ENCODE results near the gene APBA3. TPM values are rescaled to one million over a fixed set of nuclear protein-coding genes. Genes with fewer than 3 reads are reported as not detected.

The APBA3 gene
- total and polyA plus RNA-seq, 7 experiments from 2014 or later: 30.7 to 77.3 (median 62.3) TPM

- H3K27me3 Mint-ChIP-seq: peaks cover 0 to 54% (median 0%) of the 10 kb centered on the region in 5 donors
- ATAC-seq: peak; percentile 99
- peak; percentile 72 to 88 (median 83) for DNase-seq
- Histone ChIP-seq H3K4me1 (ENCODE audit: control insufficient read depth in 2 of 2, insufficient read depth in 2 of 2, low read length in 2 of 2) (peaks cover 9 to 15% of the 10 kb centered on the region in 2 donors), H3K36me3 (ENCODE audit: control insufficient read depth in 2 of 3, insufficient read depth in 3 of 3, low read length in 3 of 3) (no peaks in the 10 kb centered on the region), H3K4me3 (ENCODE audit: low read length) (peak overlapping the region; percentile 61), H3K27me3 (ENCODE audit: control insufficient read depth in 2 of 2, insufficient read depth in 2 of 2, low read length in 2 of 2) (peaks cover 0 to 3% of the 10 kb centered on the region in 2 donors), H3K9me3 (ENCODE audit: control insufficient read depth in 2 of 3, low read length in 3 of 3) (no peaks in the 10 kb centered on the region), H3K27ac (ENCODE audit: low read depth, low read length) (no peak overlapping the region)
- H3K4me1 Mint-ChIP-seq: peaks cover 0 to 21% (median 8%) of the 10 kb centered on the region in 7 donors
- POLR2A ChIA-PET: interaction anchor here (1.1 to 2.0 kb wide), 3 partner anchors 33 to 101 kb away, joined by 3 to 15 read pairs (median 6); partner anchors contain the start of genes APBA3 and MRPL54
- H3K4me3 Mint-ChIP-seq: peak overlapping the region; percentile 68 to 87 (median 81)
- H3K36me3 Mint-ChIP-seq: no peaks in the 10 kb centered on the region
- H3K27ac Mint-ChIP-seq: peak overlapping the region in 1 of 9 donors; percentile 4
- CTCF ChIA-PET: interaction anchor here (2.3 kb wide), 1 partner anchor 42 kb away, joined by 9 read pairs; the partner anchor contains the start of gene MRPL54
- no peaks in the 10 kb centered on the region for H3K9me3 Mint-ChIP-seq
- intact Hi-C loops (cut with micrococcal nuclease): loop anchor here in 1 of 2 donors (1.0 to 2.0 kb wide), 2 partner anchors 21 to 41 kb away; partner anchors contain the start of genes MRPL54 and PIP5K1C
Measured at GRCh38 chr19:3721131-3721886, 40.2 kb downstream of the APBA3 start.

DNA sequence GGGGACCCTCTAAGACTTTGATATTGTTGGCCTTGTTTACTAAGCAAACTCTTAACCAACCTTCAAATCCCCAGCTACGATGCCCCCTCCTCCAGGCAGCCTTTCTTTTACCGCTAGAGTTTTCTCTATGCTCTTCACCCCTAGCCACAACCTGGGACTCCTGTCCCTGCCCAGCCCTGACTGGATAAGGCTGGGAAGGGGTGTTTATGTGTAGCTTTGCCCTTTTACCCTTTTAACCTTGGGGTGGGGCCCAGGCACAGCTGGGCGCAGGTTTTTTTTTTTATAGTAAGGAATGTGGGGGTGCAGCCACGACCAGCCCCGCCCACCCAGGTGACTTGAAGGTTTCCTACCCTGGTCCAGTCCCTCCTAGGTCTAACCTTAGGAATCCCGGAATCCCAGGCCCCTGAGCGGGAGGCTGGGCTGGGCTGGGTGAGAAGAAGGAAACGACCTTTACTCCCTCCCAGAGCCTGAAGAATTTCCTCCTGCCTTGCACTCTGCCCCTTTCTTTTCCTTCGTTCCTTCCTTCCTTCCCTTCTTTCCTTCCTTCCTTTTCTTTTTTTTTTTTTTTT, 41.1 kb downstream of the APBA3 start:
- intact Hi-C loops (cut with micrococcal nuclease): loop anchor here in 1 of 2 donors (2.0 kb wide), 1 partner anchor 20 kb away; the partner anchor contains the start of gene PIP5K1C
- H3K4me3 Mint-ChIP-seq: peak overlapping the region in 5 of 10 donors; percentile 26 to 87 (median 84)

DNA sequence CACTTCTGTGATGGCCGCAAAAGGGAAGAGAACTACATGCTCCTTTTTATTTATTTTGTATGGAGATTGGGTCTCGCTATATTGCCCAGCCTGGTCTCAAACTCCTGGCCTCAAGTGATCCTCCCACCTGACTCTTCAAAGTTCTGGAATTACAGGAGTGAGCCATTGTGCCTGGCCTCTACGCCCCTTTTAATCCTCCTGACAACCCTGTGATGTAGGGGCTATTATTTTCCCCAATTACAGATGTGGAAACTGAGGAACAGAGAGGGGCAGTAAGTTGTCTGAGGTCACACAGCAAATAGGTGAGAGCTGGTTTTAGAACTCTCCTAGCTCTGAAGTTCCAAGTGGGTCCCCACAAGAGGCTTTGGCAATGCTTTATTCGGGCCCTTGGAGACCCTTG, 41.6 kb downstream of the APBA3 start:
- Histone ChIP-seq H3K27ac (ENCODE audit: low read depth, low read length) (no peak overlapping the region), H3K27me3 (ENCODE audit: control insufficient read depth in 2 of 2, insufficient read depth in 2 of 2, low read length in 2 of 2) (peaks cover 0 to 3% of the 10 kb centered on the region in 2 donors), H3K4me1 (ENCODE audit: control insufficient read depth in 2 of 2, insufficient read depth in 2 of 2, low read length in 2 of 2) (peaks cover 9 to 15% of the 10 kb centered on the region in 2 donors), H3K4me3 (ENCODE audit: low read length) (no peak overlapping the region), H3K36me3 (ENCODE audit: control insufficient read depth in 2 of 3, insufficient read depth in 3 of 3, low read length in 3 of 3) (no peaks in the 10 kb centered on the region), H3K9me3 (ENCODE audit: control insufficient read depth in 2 of 3, low read length in 3 of 3) (no peaks in the 10 kb centered on the region)
- peaks cover 0 to 21% (median 8%) of the 10 kb centered on the region in 7 donors for H3K4me1 Mint-ChIP-seq
- ChIA-PET CTCF (interaction anchor here (0.6 to 1.5 kb wide), 5 partner anchors 19 to 507 kb away, joined by 3 to 5 read pairs (median 3); no protein-coding TSS in a partner anchor), POLR2A (interaction anchor here (0.7 kb wide), 1 partner anchor 43 kb away, joined by 3 read pairs; the partner anchor contains the start of gene MRPL54)
- ATAC-seq (no peak), DNase-seq (no peak)
- peak overlapping the region in 1 of 10 donors; percentile 81 for H3K4me3 Mint-ChIP-seq
- no peaks in the 10 kb centered on the region for H3K9me3 Mint-ChIP-seq
- no peaks in the 10 kb centered on the region for H3K36me3 Mint-ChIP-seq
- intact Hi-C loops (cut with micrococcal nuclease): loop anchor here in 1 of 2 donors (2.0 kb wide), 2 partner anchors 19 to 103 kb away; partner anchors contain the start of gene PIP5K1C
- H3K27me3 Mint-ChIP-seq: peaks cover 0 to 49% (median 0%) of the 10 kb centered on the region in 5 donors
- H3K27ac Mint-ChIP-seq: no peak overlapping the region

More for the DNA sequence above, 41.1 kb downstream of the APBA3 start:
- no peak for DNase-seq
- Mint-ChIP-seq H3K36me3 (no peaks in the 10 kb centered on the region), H3K27me3 (peaks cover 0 to 54% (median 0%) of the 10 kb centered on the region in 5 donors), H3K9me3 (no peaks in the 10 kb centered on the region), H3K4me1 (peaks cover 0 to 21% (median 8%) of the 10 kb centered on the region in 7 donors), H3K27ac (no peak overlapping the region)
- Histone ChIP-seq H3K4me1 (ENCODE audit: control insufficient read depth in 2 of 2, insufficient read depth in 2 of 2, low read length in 2 of 2) (peaks cover 9 to 15% of the 10 kb centered on the region in 2 donors), H3K27me3 (ENCODE audit: control insufficient read depth in 2 of 2, insufficient read depth in 2 of 2, low read length in 2 of 2) (peaks cover 0 to 3% of the 10 kb centered on the region in 2 donors), H3K36me3 (ENCODE audit: control insufficient read depth in 2 of 3, insufficient read depth in 3 of 3, low read length in 3 of 3) (no peaks in the 10 kb centered on the region), H3K9me3 (ENCODE audit: control insufficient read depth in 2 of 3, low read length in 3 of 3) (no peaks in the 10 kb centered on the region), H3K4me3 (ENCODE audit: low read length) (no peak overlapping the region), H3K27ac (ENCODE audit: low read depth, low read length) (no peak overlapping the region)
- POLR2A ChIA-PET: interaction anchor here (0.7 kb wide), 1 partner anchor 42 kb away, joined by 3 read pairs; the partner anchor contains the start of gene MRPL54
- CTCF ChIA-PET: interaction anchor here (0.6 to 2.3 kb wide), 6 partner anchors 18 to 507 kb away, joined by 3 to 9 read pairs (median 3); partner anchors contain the start of gene MRPL54
- ATAC-seq: no peak

- ChIA-PET POLR2A (interaction anchor here (0.6 to 0.8 kb wide), 3 partner anchors 10 to 245 kb away, joined by 3 to 8 read pairs (median 3); partner anchors contain the start of genes APBA3 and MRPL54), CTCF (no interaction called here)
- ATAC-seq: no peak
Measured at GRCh38 chr19:3716147-3716668, 45.3 kb downstream of the APBA3 start.

DNA sequence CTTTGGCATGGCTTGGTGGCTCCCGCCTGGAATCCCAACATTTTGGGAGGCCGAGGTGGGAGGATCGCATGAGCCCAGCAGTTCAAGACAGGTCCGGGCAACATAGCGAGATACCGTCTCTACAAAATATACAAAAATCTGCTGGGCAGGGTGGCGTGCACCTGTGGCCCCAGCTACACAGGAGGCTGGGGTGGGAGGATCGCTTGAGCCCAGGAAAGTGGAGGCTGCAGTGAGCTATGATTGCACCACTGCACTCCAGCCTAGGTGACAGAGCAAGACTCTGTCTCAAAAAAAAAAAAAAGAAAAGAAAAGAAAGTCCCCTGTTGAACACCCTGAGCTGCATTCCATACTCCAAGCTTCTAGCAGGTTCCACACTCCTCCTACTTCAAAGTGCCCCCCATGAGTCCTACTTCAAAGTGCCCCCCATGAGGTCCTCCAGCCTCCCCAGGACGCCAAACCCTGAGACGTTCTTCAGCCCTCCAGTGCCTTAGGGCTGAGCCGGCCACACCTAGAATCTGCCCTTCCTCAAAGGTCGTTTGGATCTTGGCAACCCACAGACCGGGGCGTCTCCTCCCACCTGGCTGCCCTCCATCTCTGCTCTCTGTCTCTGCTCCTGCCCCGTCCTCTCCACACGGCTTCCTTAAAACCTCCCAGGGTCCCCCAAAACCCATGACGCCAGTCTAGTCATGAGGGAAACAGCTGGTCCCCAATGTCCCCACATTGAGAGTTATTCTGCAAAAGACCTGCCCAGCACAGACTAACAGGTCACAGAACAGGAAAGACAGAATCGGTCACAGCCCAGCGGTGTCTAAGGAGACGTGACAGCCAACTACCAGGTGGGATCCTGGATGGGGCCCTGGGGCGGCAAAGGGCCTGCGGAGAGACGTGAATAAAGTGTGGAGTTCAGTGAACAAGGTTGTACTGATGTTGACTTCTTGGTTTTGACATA, 48.6 kb downstream of the APBA3 start:
- peak overlapping the region in 3 of 9 donors; percentile 24 to 70 (median 41) for H3K27ac Mint-ChIP-seq
- ChIA-PET POLR2A (interaction anchor here (0.7 kb wide), 1 partner anchor 31 kb away, joined by 3 read pairs; no protein-coding TSS in a partner anchor), CTCF (no interaction called here)
- peaks cover 0 to 8% (median 0%) of the 10 kb centered on the region in 5 donors for H3K27me3 Mint-ChIP-seq
- no peaks in the 10 kb centered on the region for H3K36me3 ChIP-seq (ENCODE audit: control insufficient read depth in 2 of 3, insufficient read depth in 3 of 3, low read length in 3 of 3)
- peak; percentile 14 for ATAC-seq
- DNase-seq: no peak
- no peak overlapping the region for H3K27ac ChIP-seq (ENCODE audit: low read depth, low read length)
- H3K9me3 ChIP-seq (ENCODE audit: control insufficient read depth in 2 of 3, low read length in 3 of 3): no peaks in the 10 kb centered on the region
- H3K27me3 ChIP-seq (ENCODE audit: control insufficient read depth in 2 of 2, insufficient read depth in 2 of 2, low read length in 2 of 2): no peaks in the 10 kb centered on the region
- no peak overlapping the region for H3K4me3 Mint-ChIP-seq
- H3K4me3 ChIP-seq (ENCODE audit: low read length): no peak overlapping the region
- H3K4me1 ChIP-seq (ENCODE audit: control insufficient read depth in 2 of 2, insufficient read depth in 2 of 2, low read length in 2 of 2): no peaks in the 10 kb centered on the region
- intact Hi-C loops (cut with micrococcal nuclease): no loop called here
- H3K4me1 Mint-ChIP-seq: peaks cover 0 to 10% (median 5%) of the 10 kb centered on the region in 7 donors
- H3K9me3 Mint-ChIP-seq: no peaks in the 10 kb centered on the region
- H3K36me3 Mint-ChIP-seq: no peaks in the 10 kb centered on the region

More at GRCh38 chr19:3716147-3716668, 45.3 kb downstream of the APBA3 start:
- no peak for DNase-seq
- Mint-ChIP-seq H3K27me3 (peaks cover 0 to 25% (median 0%) of the 10 kb centered on the region in 5 donors), H3K36me3 (no peaks in the 10 kb centered on the region), H3K27ac (no peak overlapping the region), H3K9me3 (no peaks in the 10 kb centered on the region), H3K4me3 (no peak overlapping the region), H3K4me1 (peaks cover 0 to 13% (median 5%) of the 10 kb centered on the region in 7 donors)
- intact Hi-C loops (cut with micrococcal nuclease): no loop called here
- Histone ChIP-seq H3K9me3 (ENCODE audit: control insufficient read depth in 2 of 3, low read length in 3 of 3) (no peaks in the 10 kb centered on the region), H3K27me3 (ENCODE audit: control insufficient read depth in 2 of 2, insufficient read depth in 2 of 2, low read length in 2 of 2) (peaks cover 0 to 1% of the 10 kb centered on the region in 2 donors), H3K27ac (ENCODE audit: low read depth, low read length) (no peak overlapping the region), H3K4me1 (ENCODE audit: control insufficient read depth in 2 of 2, insufficient read depth in 2 of 2, low read length in 2 of 2) (peaks cover 5% of the 10 kb centered on the region in 2 donors), H3K4me3 (ENCODE audit: low read length) (no peak overlapping the region), H3K36me3 (ENCODE audit: control insufficient read depth in 2 of 3, insufficient read depth in 3 of 3, low read length in 3 of 3) (no peaks in the 10 kb centered on the region)
